Activated naive CD4-positive, alpha-beta T cell treated with anti-CD3 and anti-CD28 coated beads, Interleukin-2, amount 50 U/mL, for 72 hours (primary cell): ENCODE measurements around the gene ECE1. TPM values are rescaled to one million over a fixed set of nuclear protein-coding genes. Genes with fewer than 3 reads are reported as not detected.

Source experiments
- ATAC-seq, 2 donors: fragments of 150-1000 bp; cut with Tn5 transposase; 2 replicates each; pipeline ENCODE4 v1.10.0; 2021; ENCODE audit warnings: mild to moderate bottlenecking in 2 of 2, moderate library complexity in 2 of 2
- DNase-seq, 2 donors: peaks; one replicate each; pipeline ENCODE4 v3.0.0; 2021 to 2022; ENCODE audit warnings: low spot score in 2 of 2
- H3K27ac Mint-ChIP-seq, 2 donors: one replicate each; pipeline ENCODE4 v1.8.0; 2022; ENCODE audit warnings: mild to moderate bottlenecking in 2 of 2, mixed read lengths in 2 of 2
- H3K36me3 Mint-ChIP-seq, 2 donors: one replicate each; pipeline ENCODE4 v1.8.0; 2022; ENCODE audit warnings: mixed read lengths in 2 of 2
- H3K9me3 Mint-ChIP-seq, 2 donors: one replicate each; pipeline ENCODE4 v1.8.0; 2022; ENCODE audit warnings: mixed read lengths in 2 of 2
- total RNA-seq, 2 donors: library from RNA; stranded (reverse); gene quantifications; one replicate each; pipeline ENCODE4 v1.2.3, GENCODE V29; 2022

Gene ECE1
- total RNA-seq, 2 donors from 2014 or later, result 111 to 118 TPM

DNA sequence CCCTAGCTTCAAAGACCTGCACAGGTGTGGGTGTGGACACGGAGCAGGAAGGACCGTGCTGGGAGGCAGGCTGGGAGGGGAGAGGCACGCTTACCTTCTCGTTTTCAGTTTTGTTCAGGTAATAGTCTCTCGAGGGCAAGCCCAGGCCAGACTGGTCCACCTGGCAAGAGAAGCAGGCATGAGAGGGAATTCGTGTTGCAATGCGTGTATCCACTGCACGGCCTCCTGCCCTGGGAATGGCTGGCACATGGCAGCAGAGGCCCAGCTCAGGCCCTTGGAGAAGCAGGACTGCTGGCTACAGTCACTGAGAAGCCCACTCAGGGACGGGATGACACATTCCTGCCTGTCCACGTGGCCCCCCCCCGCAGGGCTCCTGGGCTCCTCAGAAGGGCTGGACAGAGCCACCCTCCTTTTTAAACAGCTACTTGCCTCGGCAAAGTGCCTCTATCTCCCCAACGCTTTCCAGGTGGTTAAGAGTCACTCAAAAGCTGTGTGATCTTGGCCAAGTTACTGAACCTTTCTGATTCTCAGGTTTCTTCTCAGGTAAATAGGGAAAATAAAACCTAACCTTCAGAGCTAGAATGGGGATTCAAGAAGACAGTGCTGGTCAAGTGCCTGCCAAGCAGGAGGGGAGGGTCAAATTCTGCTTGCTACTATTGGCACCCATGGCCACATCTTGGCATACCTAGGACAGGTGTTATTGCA, 32.7 kb downstream of the ECE1 start:
- DNase-seq (no peak), ATAC-seq (no peak)
- H3K9me3 Mint-ChIP-seq, result no peaks in the 10 kb centered on the region
- peak overlapping the region in 1 of 2 donors; percentile 86 for H3K27ac Mint-ChIP-seq
- peaks cover 21 to 54% of the 10 kb centered on the region in 2 donors for H3K36me3 Mint-ChIP-seq

- peaks cover 21 to 58% of the 10 kb centered on the region in 2 donors for H3K36me3 Mint-ChIP-seq
- ATAC-seq (no peak), DNase-seq (no peak)
- H3K9me3 Mint-ChIP-seq, result no peaks in the 10 kb centered on the region
- peak overlapping the region; percentile 34 to 86 for H3K27ac Mint-ChIP-seq
These were observed 33.5 kb downstream of the ECE1 start for GRCh38 chr1:21256776-21257175.

- H3K9me3 Mint-ChIP-seq, result no peaks in the 10 kb centered on the region
- no peak for DNase-seq
- H3K27ac Mint-ChIP-seq, result peak overlapping the region in 1 of 2 donors; percentile 36
- no peak for ATAC-seq
- H3K36me3 Mint-ChIP-seq, result peaks cover 13 to 52% of the 10 kb centered on the region in 2 donors
These were observed 34.3 kb downstream of the ECE1 start for GRCh38 chr1:21255943-21256320.

- Mint-ChIP-seq H3K9me3 (no peaks in the 10 kb centered on the region), H3K36me3 (peaks cover 12 to 46% of the 10 kb centered on the region in 2 donors), H3K27ac (peak overlapping the region; percentile 36 to 88)
- peak; percentile 72 to 84 for DNase-seq
- ATAC-seq, result peak; percentile 39 to 63
These were observed 34.9 kb downstream of the ECE1 start for GRCh38 chr1:21255284-21255942.

DNA sequence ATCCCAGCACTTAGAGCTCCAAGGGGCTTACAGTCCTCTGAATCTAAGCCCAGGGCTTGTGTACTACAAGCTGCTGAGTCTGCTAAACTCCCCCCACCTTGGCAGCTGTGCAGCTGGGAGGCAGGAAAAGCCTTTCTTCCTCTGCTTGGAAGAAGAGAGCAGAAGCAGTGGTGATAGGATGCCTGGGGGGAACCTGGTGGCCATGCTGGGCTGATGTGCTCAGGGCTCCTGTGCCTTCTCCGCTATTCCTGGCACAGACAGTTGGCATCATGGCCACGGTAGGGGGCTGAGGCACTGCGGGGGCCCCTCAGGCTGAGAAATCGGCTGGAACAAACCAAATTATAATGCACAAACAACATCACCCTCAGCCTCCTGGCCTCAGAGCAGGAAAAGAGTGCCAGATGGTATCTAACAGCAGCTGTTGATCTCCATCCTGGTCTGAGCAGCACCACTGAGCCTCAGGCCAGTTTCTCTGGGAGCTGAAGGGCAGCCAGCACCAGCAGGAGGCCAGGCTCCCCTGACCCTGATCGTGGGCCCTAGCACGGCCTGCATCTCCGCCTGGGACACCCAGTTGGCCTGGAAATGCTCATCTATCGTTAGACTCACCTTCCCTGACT, 35.8 kb downstream of the ECE1 start:
- peak overlapping the region; percentile 36 to 88 for H3K27ac Mint-ChIP-seq
- DNase-seq, result no peak
- H3K36me3 Mint-ChIP-seq, result peaks cover 12 to 41% of the 10 kb centered on the region in 2 donors
- ATAC-seq, result no peak
- H3K9me3 Mint-ChIP-seq, result no peaks in the 10 kb centered on the region

- peaks cover 15 to 28% of the 10 kb centered on the region in 2 donors for H3K36me3 Mint-ChIP-seq
- peak overlapping the region; percentile 86 to 92 for H3K27ac Mint-ChIP-seq
These were observed 38.3 kb downstream of the ECE1 start for GRCh38 chr1:21251773-21252471.

DNA sequence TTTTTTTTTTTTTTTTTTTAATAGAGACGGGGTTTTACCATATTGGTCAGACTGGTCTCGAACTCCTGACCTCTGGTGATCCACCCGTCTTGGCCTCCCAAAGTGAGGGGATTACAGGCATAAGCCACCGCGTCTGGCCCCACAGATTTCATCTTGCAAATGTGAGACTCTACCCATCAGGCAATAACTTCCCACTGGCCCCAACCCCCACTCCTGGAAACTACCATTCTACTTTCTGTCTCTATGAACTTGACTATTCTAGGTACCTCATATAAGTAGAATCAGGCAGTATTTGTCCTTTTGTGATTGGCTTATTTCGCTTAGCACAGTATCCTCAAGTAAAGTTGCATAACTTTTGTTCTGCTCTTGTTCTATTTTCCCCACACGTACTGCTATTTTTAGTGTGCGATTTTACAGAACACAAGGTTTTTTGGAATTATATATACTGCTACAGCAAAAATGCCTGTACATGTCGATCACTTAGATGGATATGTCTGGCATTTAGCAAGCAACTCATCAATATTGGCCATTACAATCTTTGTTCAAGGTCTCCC, 40.2 kb downstream of the ECE1 start:
- ATAC-seq (no peak), DNase-seq (no peak)
- Mint-ChIP-seq H3K27ac (peak overlapping the region in 1 of 2 donors; percentile 29), H3K36me3 (peaks cover 12 to 21% of the 10 kb centered on the region in 2 donors), H3K9me3 (no peaks in the 10 kb centered on the region)

More at GRCh38 chr1:21251773-21252471, 38.3 kb downstream of the ECE1 start:
- H3K9me3 Mint-ChIP-seq, result no peaks in the 10 kb centered on the region
- ATAC-seq, result peak; percentile 71 to 94
- DNase-seq, result no peak

DNA sequence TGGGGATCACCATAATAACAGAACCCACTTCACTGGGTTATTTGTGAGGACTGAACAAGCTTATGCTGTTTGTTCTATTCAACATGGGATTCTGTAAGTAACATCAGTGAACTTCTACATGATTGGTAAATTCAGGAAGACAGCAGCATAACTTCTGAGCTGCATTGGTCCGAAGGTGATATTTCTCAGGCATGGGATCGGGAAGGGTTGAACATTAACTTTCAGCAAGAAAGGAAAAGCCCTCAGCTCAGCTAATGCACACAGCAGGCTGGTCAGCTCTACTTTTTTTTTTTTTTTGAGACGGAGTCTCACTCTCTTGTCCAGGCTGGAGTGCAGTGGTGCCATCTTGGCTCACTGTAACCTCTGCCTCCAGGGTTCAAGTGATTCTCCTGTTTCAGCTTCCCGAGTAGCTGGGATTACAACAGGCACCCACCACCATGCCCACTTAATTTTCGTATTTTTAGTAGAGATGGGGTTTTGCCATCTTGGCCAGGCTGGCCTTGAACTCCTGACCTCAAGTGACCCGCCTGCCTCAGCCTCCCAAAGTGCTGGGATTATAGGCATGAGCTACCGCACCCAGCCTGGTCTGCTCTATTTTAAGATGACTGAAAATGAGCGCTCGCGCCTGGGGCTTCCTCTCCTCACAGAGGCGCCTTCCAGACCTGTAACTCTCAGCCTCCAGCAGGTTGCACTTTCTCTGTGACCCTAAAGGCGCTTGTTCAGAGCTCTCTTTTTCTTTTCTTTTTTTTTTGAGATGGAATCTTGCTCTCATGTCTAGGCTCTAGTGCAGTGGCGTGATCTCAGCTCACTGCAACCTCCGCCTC, 42.2 kb downstream of the ECE1 start:
- ATAC-seq (no peak), DNase-seq (no peak)
- Mint-ChIP-seq H3K9me3 (no peaks in the 10 kb centered on the region), H3K27ac (peak overlapping the region in 1 of 2 donors; percentile 34), H3K36me3 (peaks cover 12 to 19% of the 10 kb centered on the region in 2 donors)

DNA sequence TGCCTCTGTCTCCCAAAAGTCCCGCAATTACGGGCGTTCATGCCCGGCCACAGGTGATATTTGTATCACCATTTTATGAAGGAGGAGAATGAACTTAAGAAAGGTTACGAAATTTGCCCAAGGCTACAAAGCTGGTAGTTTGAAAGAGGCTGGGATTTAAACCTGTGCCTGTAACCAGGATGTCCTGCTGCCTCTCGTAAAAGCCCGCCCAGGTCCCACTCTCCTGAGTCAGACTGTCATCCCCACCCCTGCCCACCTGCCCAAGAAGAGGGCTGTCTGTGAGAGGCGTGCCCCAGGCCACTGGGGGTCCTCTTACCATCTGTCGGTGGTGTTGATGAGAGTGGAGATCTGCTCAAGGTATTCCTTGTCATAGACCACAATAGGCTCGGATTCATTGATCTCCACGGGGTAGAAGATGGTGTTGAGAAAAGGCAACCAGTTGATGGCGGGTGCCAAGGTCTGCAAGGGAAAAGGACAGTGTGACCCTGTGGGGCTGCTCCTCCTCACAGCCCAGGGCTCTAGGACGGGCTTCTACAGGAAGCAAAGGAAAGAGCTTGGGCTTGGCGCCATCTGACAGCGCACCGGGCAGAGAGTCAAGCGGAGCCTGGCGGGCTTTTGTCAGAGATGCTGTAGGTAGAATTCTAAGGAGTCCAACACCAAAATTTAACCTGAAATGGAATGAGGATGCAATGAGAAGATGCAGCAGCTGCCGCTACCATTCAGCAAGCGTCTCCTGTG, 43.2 kb downstream of the ECE1 start:
- DNase-seq (no peak), ATAC-seq (no peak)
- Mint-ChIP-seq H3K27ac (peak overlapping the region; percentile 17 to 29), H3K36me3 (peaks cover 14 to 16% of the 10 kb centered on the region in 2 donors), H3K9me3 (no peaks in the 10 kb centered on the region)

DNA sequence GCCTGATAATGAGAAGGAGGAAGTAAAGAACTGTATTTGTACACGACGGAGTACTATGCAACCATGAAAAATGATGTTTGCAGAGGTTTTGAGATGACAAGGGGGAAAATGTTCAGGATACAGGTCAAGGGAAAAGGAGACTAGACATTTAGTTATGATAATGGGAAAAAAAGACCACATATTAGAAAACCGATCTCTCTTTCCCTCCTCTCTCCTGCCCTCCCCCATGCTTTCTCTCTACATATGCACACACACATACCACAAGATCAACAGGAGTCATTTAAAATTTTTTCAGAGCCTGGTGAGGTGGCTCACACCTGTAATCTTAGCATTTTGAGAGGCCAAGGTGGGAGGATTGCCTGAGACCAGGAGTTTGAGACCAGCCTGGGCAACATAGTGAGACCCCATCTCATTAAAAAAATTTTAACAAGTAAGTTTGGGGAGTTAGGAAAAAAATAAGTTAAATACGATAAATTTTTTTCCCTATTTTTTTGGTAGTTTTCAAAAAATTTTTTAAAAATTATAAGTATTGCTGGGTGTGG, 44.5 kb downstream of the ECE1 start:
- DNase-seq, result no peak
- Mint-ChIP-seq H3K27ac (peak overlapping the region; percentile 14 to 59), H3K9me3 (no peaks in the 10 kb centered on the region), H3K36me3 (peaks cover 13 to 16% of the 10 kb centered on the region in 2 donors)
- ATAC-seq, result no peak

DNA sequence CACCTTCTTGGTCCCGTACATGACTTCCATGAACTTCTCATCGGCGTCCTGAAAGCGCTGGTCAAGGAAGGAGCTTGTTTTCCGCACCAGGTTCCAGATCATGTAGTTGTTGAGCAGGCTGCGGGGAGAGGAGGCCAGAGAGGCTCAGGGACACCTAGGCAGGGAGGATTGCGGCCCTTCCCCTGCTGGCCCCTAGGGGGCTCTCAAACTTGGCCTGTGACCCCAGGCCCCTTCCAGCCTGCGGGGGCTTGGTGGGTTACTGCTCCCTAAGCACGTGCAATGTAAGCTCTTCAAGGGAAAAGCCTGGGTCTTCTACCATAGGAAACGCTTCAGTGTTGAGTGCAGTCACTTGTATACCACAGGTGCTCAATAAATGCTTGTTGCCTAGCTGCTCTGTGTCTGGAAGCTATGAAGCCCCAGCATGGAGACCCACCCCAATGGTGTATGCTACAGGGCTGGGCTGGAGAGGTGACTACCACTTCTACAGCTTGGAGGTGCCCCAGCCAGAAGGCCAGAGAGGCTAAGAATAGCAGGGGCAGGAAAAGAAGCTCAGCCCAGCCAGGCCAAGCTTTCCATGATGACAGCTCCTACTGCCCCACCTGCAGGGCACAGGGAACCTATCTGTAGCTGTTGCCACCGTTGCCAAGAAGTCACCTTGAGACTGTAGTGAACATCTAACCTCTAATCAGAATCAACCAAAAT, 45.1 kb downstream of the ECE1 start:
- no peak for DNase-seq
- Mint-ChIP-seq H3K27ac (peak overlapping the region; percentile 36 to 59), H3K9me3 (no peaks in the 10 kb centered on the region), H3K36me3 (peaks cover 13 to 16% of the 10 kb centered on the region in 2 donors)
- ATAC-seq, result peak in 1 of 2 donors; percentile 48

GRCh38 chr1:21244154-21244553, 46.1 kb downstream of the ECE1 start:
- Mint-ChIP-seq H3K9me3 (no peaks in the 10 kb centered on the region), H3K36me3 (peaks cover 13 to 16% of the 10 kb centered on the region in 2 donors), H3K27ac (peak overlapping the region in 1 of 2 donors; percentile 59)
- DNase-seq, result no peak
- ATAC-seq, result no peak

DNA sequence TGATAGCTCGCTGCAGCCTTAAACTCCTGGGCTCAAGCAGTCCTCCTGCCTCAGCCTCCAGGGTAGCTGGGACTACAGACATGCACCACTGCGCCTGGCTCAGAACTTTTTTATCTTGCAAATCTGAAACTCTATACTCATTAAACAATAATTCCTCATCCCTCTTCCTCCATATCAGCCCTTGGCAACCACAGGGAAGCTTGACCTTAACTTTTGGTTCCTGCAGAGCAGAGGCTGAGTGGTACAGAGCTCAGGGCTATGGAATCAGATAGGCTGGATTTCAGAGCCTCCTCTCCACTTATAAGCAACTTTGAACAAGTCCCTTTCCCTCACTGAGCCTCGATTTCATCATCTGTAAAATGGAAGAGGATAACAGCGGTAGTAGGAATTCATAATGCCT, 47.4 kb downstream of the ECE1 start:
- Mint-ChIP-seq H3K27ac (peak overlapping the region; percentile 9 to 59), H3K36me3 (peaks cover 13 to 16% of the 10 kb centered on the region in 2 donors), H3K9me3 (no peaks in the 10 kb centered on the region)
- DNase-seq (no peak), ATAC-seq (no peak)

GRCh38 chr1:21241771-21242581, 48.3 kb downstream of the ECE1 start:
- peaks cover 7 to 13% of the 10 kb centered on the region in 2 donors for H3K36me3 Mint-ChIP-seq
- H3K9me3 Mint-ChIP-seq, result no peaks in the 10 kb centered on the region

More at GRCh38 chr1:21241771-21242581, 48.3 kb downstream of the ECE1 start:
- H3K27ac Mint-ChIP-seq, result peak overlapping the region in 1 of 2 donors; percentile 85
- ATAC-seq, result no peak
- DNase-seq, result no peak
